Ectodermal cell (in vitro differentiated cells): ENCODE results near the gene PPARD.
"Not testable (repeated sequence)": the region's sequence is repeated elsewhere in the genome, so short reads cannot be mapped to it uniquely, and the experiment has no call there.

Experiments used
- H3K27ac ChIP-seq: 2 replicates; pipeline ENCODE4 v1.7.0; 2013; ENCODE audit warnings: mild to moderate bottlenecking, low read depth, low read length; ENCODE audit not compliant: insufficient read depth, poor library complexity, severe bottlenecking
- H3K27me3 ChIP-seq: 2 replicates; pipeline ENCODE4 v1.7.0; 2013; ENCODE audit warnings: mild to moderate bottlenecking, low read length; ENCODE audit not compliant: insufficient read depth, control insufficient read depth, poor library complexity, severe bottlenecking
- H3K36me3 ChIP-seq: one replicate; pipeline ENCODE4 v1.7.0; 2013; ENCODE audit warnings: low read length; ENCODE audit not compliant: control insufficient read depth, insufficient read depth
- H3K4me1 ChIP-seq: one replicate; pipeline ENCODE4 v1.7.0; 2013; ENCODE audit warnings: low read length; ENCODE audit not compliant: control insufficient read depth, insufficient read depth
- H3K4me3 ChIP-seq: 2 replicates; pipeline ENCODE4 v1.7.0; 2013; ENCODE audit warnings: low read depth, low read length, control low read depth; ENCODE audit not compliant: insufficient read depth
- H3K9me3 ChIP-seq: 2 replicates; pipeline ENCODE4 v1.7.0; 2013; ENCODE audit warnings: mild to moderate bottlenecking, low read length, moderate library complexity; ENCODE audit not compliant: control insufficient read depth
- WGBS, 2 experiments: methylation state at CpG; one replicate each; pipeline ENCODE4 v1.1.7; 2013; ENCODE audit warnings: missing lambda C conversion rate in 2 of 2; 5-methylcytosine and 5-hydroxymethylcytosine counted together

PPARD gene

DNA sequence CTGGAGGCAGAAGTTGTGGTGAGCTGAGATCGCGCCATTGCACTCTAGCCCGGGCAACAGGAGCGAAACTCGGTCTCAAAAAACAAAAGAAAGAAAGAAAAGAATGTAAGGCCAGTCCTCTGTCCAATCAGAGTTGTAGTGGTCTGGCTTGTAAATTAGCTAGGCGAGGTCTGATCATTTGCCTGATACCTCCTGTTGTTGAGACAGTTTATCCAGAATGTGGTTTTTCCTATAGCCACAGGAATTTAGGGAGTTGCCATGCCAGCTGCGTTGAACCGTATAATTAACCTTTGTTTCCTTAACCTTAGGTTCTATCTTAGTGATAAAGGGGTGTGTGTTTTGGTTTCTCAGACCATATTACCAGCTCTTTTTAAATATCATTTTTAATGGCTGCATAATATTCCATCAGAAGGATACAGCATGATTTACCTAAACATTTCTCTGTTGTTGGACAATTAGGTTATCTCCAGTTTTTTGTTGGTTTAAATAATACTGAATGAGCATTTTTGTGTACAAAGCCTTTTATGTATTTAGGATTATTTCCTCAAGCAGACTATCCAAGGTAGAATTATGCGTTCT, 11.7 kb upstream of the PPARD start:
- 92 to 93% methylated on average over 8 of the region's 9 CpGs for WGBS, 2 experiments
- H3K36me3 ChIP-seq = no peaks in the 10 kb centered on the region

DNA sequence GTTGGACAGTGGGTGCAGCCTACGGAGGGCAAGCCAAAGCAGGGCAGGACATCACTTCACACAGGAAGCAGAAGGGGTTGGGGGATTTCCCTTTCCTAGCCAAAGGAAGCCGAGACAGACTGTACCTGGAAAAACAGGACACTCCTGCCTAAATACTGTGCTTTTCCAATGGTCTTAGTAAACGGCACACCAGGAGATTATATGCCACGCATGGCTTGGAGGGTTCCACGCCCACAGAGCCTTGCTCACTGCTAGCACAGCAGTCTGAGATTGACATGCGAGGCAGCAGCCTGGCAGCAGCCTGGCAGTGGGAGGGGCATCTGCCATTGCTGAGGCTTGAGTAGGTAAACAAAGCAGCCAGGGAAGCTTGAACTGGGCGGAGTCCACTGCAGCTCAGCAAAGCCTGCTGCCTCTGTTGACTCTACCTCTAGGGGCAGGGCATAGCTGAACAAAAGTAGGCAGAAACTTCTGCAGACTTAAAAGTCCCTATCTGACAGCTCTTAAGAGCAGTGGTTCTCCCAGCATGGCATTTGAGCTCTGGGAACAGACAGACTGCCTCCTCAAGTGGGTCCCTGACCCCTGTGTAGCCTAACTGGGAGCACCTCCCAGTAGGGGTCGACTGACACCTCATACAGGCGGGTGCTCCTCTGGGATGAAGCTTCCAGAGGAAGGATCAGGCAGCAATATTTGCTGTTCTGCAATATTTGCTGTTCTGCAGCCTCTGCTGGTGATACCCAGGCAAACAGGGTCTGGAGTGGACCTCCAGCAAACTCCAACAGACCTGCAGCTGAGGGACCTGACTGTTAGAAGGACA, 10.1 kb upstream of the PPARD start:
- not testable (repeated sequence) for H3K9me3 ChIP-seq, H3K36me3 ChIP-seq, H3K4me3 ChIP-seq, H3K4me1 ChIP-seq, H3K27ac ChIP-seq, H3K27me3 ChIP-seq
- 83 to 86% methylated on average over 9 of the region's 9 CpGs for WGBS, 2 experiments

More for the DNA sequence above, 11.7 kb upstream of the PPARD start:
- Histone ChIP-seq H3K4me1 (no peaks in the 10 kb centered on the region), H3K4me3 (no peak overlapping the region), H3K9me3 (no peaks in the 10 kb centered on the region), H3K27ac (no peak overlapping the region), H3K27me3 (no peaks in the 10 kb centered on the region)

DNA sequence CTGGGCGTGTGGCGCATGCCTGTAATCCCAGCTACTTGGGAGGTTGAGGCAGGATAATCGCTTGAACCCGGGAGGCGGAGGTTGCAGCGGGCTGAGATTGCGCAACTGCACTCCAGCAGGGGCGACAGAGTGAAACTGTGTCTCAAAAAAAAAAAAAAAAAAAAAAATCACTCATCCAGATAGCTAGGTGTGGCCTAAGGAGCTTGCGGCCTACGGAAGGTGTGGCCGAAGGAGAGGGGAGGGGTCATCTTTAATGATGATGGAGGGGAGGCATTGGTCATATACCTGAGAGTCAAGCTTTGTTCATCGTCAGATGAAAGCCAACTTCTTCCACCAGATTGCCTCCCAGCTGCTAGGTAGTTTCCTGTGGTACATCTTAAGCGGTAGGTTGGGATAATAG, 801 bp upstream of the PPARD start:
- WGBS, 2 experiments = 90 to 91% methylated on average over 11 to 13 of the region's 13 CpGs
- peaks cover 6% of the 10 kb centered on the region for H3K4me1 ChIP-seq
- H3K9me3 ChIP-seq = no peaks in the 10 kb centered on the region
- no peaks in the 10 kb centered on the region for H3K36me3 ChIP-seq
- peaks cover 7% of the 10 kb centered on the region for H3K27me3 ChIP-seq
- no peak overlapping the region for H3K4me3 ChIP-seq
- no peak overlapping the region for H3K27ac ChIP-seq

DNA sequence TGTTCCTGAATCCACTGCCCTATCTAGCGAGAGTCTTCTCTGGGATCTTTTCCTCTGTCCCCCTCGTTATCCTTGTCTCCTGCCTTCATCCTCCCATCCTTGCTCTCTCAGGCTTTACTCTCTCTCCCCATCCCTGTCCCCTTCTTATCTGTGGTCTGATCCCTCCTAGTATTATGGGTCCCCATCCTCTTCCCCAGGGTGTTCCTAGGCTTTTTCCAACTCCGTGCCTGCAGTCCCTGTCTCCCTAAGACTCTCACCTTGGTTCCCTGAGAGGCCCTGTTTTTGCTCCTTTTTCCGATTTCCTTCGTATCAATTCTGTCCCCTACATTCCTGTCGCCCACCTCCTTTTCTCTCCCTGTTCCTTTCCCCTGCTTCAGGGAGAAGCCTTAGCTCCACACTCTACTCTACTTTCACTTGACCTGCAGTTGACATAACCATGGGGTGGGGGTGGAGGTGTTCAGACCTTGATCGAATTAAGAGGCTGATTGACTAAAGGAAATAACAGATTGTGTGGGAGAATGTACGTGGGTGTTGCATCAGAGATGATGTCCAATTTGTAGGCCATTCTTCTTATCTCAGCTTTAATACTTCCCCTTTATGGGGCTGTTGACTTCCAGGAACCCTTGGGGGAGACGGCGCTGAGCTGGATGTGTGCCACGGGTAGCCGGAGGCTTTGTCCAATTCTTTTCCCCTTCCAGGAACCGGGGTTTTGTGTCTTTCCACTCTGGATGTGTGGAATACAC, 905 bp downstream of the PPARD start:
- Histone ChIP-seq H3K27me3 (peaks cover 7% of the 10 kb centered on the region), H3K36me3 (no peaks in the 10 kb centered on the region), H3K4me3 (peak overlapping the region; percentile 75), H3K27ac (no peak overlapping the region), H3K9me3 (no peaks in the 10 kb centered on the region), H3K4me1 (peaks cover 6% of the 10 kb centered on the region)
- whole genome bisulfite sequencing, 2 experiments = 66 to 68% methylated on average over 13 of the region's 13 CpGs

DNA sequence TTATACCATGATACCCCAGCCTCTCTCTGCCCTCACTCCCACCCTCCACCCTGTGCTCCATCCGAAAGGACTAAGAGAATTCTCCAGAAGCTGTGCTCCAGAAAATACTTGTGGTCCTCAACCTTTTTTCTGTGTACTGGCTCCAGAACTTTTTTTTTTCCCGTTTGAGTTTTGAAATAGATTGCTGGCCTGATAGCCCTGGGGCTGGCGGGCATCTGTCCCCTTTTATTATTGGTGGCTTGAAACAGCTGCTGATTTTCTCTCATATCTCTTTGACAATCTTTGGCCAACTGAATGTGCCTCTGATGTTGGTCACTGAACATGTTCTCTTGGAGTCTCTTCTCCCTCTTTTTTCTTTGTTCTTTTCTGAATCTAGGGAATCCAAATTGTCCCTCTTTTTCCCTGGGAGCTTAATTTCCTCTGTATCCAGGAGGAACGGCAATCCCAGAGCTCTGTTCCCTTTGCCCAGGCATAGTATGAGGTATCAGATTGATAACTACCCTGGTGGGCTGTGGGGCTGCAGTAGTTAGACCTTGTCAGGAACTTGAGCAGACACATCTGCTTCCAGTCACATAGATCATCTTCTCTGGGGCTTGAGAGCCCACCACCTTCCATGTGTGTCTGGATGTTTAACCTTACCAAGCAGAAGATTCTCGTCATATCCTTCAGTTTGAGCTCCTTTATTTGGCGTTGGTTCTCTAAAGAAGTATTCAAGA, 1.6 kb downstream of the PPARD start:
- Histone ChIP-seq H3K9me3 (no peaks in the 10 kb centered on the region), H3K36me3 (no peaks in the 10 kb centered on the region), H3K27ac (no peak overlapping the region), H3K27me3 (peaks cover 7% of the 10 kb centered on the region), H3K4me1 (peaks cover 6% of the 10 kb centered on the region), H3K4me3 (no peak overlapping the region)
- 93 to 94% methylated on average over 6 of the region's 6 CpGs for WGBS, 2 experiments

DNA sequence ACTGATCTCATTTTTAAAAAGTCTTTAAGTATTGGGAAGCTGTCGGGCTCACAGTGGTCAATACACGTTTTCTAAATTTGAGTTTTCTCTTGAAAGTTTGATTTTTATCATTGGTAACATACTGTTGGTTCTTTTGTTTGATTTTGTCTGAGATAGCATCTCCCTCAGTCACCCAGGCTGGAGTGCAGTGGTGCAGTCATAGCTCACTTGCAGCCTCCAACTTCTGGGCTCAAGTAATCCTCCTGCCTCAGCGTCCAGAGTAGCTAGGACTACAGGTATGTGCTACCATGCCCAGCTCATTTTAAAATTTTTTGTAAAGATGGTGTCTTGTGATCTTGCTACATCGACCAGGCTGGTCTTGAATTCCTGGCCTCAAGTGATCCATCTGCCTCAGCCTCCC, 9.1 kb downstream of the PPARD start:
- Histone ChIP-seq H3K36me3 (peaks cover 12% of the 10 kb centered on the region), H3K4me3 (no peak overlapping the region), H3K27ac (no peak overlapping the region), H3K4me1 (no peaks in the 10 kb centered on the region), H3K27me3 (no peaks in the 10 kb centered on the region), H3K9me3 (no peaks in the 10 kb centered on the region)
- WGBS, 2 experiments = 94 to 95% methylated on average over 4 of the region's 4 CpGs

DNA sequence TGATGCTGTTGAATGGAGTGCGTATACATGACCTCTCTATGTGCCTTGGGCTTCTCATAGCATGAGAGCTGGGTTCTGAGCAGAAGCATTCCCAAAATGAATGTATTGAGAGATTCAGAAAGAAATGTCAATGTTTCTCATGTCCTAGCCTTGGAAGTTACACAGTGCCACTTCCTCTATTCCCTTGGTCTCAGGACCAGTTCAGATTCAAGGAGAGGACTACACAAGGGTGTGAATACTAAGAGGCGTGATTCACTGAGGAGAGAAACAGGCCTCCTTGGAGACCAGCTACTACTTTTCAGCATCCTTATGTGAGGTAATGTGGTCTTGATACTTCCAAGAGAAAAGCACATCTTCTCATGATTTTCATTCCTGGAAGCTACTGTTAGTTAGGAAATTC, 10.4 kb downstream of the PPARD start:
- Histone ChIP-seq H3K4me3 (no peak overlapping the region), H3K36me3 (peaks cover 12% of the 10 kb centered on the region)
- WGBS, 2 experiments = 84 to 92% methylated on average over 2 of the region's 2 CpGs

DNA sequence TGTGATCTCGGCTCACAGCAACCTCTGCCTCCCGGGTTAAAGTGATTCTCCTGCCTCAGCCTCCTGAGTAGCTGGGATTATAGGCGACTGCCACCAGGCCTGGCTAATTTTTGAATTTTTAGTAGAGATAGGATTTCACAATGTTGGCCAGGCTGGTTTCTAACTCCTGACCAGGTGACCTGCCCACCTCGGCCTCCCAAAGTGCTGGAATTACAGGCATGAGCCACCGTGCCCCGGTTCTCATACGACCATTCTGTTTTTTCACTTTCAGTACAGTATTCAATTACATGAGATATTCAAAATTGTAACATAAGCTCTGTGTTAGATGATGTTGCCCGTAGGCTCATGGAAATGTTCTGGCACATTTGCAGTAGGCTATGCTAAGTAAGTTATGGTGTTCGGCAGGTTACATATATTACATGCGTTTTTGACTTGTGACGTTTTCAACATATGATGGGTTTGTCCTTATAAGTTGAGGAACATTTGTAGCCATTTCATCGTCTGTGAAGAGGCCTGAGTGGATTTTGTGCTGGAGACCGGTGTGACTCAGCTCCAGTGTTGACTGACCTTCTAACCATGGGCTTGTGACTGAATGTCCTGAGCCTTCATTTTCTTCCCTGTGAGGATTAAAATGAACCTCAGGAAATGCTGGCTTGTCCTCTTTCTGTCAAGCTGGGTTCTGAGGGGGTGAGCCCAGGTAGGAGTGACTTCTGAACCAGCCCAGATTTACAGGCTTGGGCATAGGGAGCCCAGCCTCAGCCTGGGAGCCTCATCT, 12.2 kb downstream of the PPARD start:
- Histone ChIP-seq H3K4me3 (no peak overlapping the region), H3K36me3 (peaks cover 8% of the 10 kb centered on the region), H3K27me3 (no peaks in the 10 kb centered on the region), H3K9me3 (no peaks in the 10 kb centered on the region), H3K4me1 (no peaks in the 10 kb centered on the region), H3K27ac (no peak overlapping the region)
- 96 to 97% methylated on average over 13 of the region's 13 CpGs for WGBS, 2 experiments

More for the DNA sequence above, 10.4 kb downstream of the PPARD start:
- Histone ChIP-seq H3K27ac (no peak overlapping the region), H3K4me1 (no peaks in the 10 kb centered on the region), H3K9me3 (no peaks in the 10 kb centered on the region), H3K27me3 (no peaks in the 10 kb centered on the region)

DNA sequence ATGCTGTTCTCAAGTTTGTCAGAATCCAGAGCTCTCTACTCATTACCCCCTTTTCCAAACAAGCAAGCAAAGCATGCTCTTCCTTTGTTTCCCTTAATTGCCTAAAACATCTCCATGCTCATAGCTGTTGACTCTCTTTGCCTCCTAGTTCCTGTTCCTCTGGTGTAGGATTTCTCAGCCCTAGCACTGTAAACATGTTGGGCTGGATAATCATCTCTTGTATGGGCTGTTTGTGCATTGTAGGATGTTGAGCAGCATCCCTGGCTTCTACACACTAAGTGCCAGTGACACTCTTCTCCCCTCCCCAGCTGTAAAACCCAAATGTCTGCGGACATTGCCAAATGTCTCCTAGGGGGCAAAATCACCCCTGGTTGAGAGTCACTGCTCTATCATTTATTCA, 14.0 kb downstream of the PPARD start:
- H3K4me1 ChIP-seq = peaks cover 8% of the 10 kb centered on the region
- 91 to 96% methylated on average over 1 of the region's 1 CpG for WGBS, 2 experiments
- no peak overlapping the region for H3K4me3 ChIP-seq
- H3K27ac ChIP-seq = no peak overlapping the region
- peaks cover 8% of the 10 kb centered on the region for H3K36me3 ChIP-seq
- no peaks in the 10 kb centered on the region for H3K9me3 ChIP-seq
- no peaks in the 10 kb centered on the region for H3K27me3 ChIP-seq
